Left cardiac atrium (tissue), 4 donors: ENCODE measurements around the gene HMX1. TPM values are rescaled to one million over a fixed set of nuclear protein-coding genes. Genes with fewer than 3 reads are reported as not detected.

ENCODE experiments used
- ATAC-seq, 2 donors: fragments of 200-7000 bp; cut with Tn5 transposase; one replicate each; pipeline ENCODE4 v1.9.1; 2020; ENCODE audit warnings: mild to moderate bottlenecking in 2 of 2, moderate library complexity in 2 of 2
- DNase-seq: peaks from one replicate; pipeline ENCODE4 v3.0.0-alpha.2; 2020
- intact Hi-C, 2 donors: fragments of 100-400 bp; cut with DNase I; formaldehyde crosslinking; loops; one replicate each; pipeline versions ENCODE4 v1.14.1 to v1.15.1; 2022 to 2023
- total RNA-seq, 2 donors: library from RNA; stranded (reverse); fragmentation: NEBNext Ultra II Directional; extraction: Animal tissue kit (Norgen Biotek cat#: 25700); gene quantifications; one replicate each; pipeline ENCODE4 v1.2.1, GENCODE V29; 2021
- donor health status: DM: no; HTN: yes; CAD: no.
- donor health status: DM: no; HTN: yes; CAD: no; lungs with severe emphysema.
- donor health status: DM: yes; HTN: yes; CAD: no.
- donor health status: Dilated cardiomyopathy.

Gene HMX1
- total RNA-seq, 2 donors from 2014 or later: not detected

- intact Hi-C loops: no loop called here
- ATAC-seq (no peak), DNase-seq (no peak)
Measured at GRCh38 chr4:8835521-8836365, 35.9 kb downstream of the HMX1 start.

- intact Hi-C loops: no loop called here
- DNase-seq (no peak), ATAC-seq (no peak)
Measured at GRCh38 chr4:8834681-8835220, 36.9 kb downstream of the HMX1 start.

GRCh38 chr4:8832113-8832915 lies 39.3 kb downstream of the HMX1 start:
- no peak for DNase-seq
- intact Hi-C loops: no loop called here

GRCh38 chr4:8831221-8832112 lies 40.2 kb downstream of the HMX1 start:
- DNase-seq: no peak
- no peak for ATAC-seq
- intact Hi-C loops: no loop called here

More at GRCh38 chr4:8832113-8832915, 39.3 kb downstream of the HMX1 start:
- ATAC-seq: no peak

- intact Hi-C loops: no loop called here
- no peak for ATAC-seq
- DNase-seq: no peak
Measured at GRCh38 chr4:8830611-8831200, 40.9 kb downstream of the HMX1 start.

- no peak for DNase-seq
- ATAC-seq: no peak
- intact Hi-C loops: no loop called here
Measured at GRCh38 chr4:8830056-8830455, 41.6 kb downstream of the HMX1 start.

- intact Hi-C loops: no loop called here
- ATAC-seq: no peak
- DNase-seq: no peak
Measured at GRCh38 chr4:8829584-8829983, 42.1 kb downstream of the HMX1 start.

GRCh38 chr4:8828869-8829268 lies 42.8 kb downstream of the HMX1 start:
- ATAC-seq (no peak), DNase-seq (no peak)
- intact Hi-C loops: no loop called here

- intact Hi-C loops: no loop called here
- ATAC-seq: no peak
- DNase-seq: no peak
Measured at GRCh38 chr4:8821151-8821950, 50.3 kb downstream of the HMX1 start.

GRCh38 chr4:8820178-8821102 lies 51.2 kb downstream of the HMX1 start:
- no peak for DNase-seq
- no peak for ATAC-seq
- intact Hi-C loops: no loop called here

GRCh38 chr4:8819473-8820177 lies 52.0 kb downstream of the HMX1 start:
- intact Hi-C loops: no loop called here
- no peak for ATAC-seq
- DNase-seq: no peak

GRCh38 chr4:8819019-8819418 lies 52.6 kb downstream of the HMX1 start:
- DNase-seq: no peak
- ATAC-seq: no peak

GRCh38 chr4:8818063-8818881 lies 53.4 kb downstream of the HMX1 start:
- DNase-seq: no peak
- ATAC-seq: no peak
- intact Hi-C loops: no loop called here

More at GRCh38 chr4:8819019-8819418, 52.6 kb downstream of the HMX1 start:
- intact Hi-C loops: no loop called here

- intact Hi-C loops: no loop called here
- ATAC-seq (no peak), DNase-seq (no peak)
Measured at GRCh38 chr4:8817813-8818062, 53.9 kb downstream of the HMX1 start.

- intact Hi-C loops: no loop called here
- ATAC-seq (no peak), DNase-seq (no peak)
Measured at GRCh38 chr4:8817096-8817812, 54.4 kb downstream of the HMX1 start.
